Activated CD4-positive, alpha-beta T cell treated with anti-CD3 and anti-CD28 coated beads for 48 hours (primary cell): ENCODE results near the gene ARL15.
"Not testable (repeated sequence)": the region's sequence is repeated elsewhere in the genome, so short reads cannot be mapped to it uniquely, and the experiment has no call there.

Experiments
- DNase-seq: peaks from one replicate; pipeline ENCODE4 v3.0.0-alpha.2; 2020

Gene ARL15

GRCh38 chr5:54086191-54086590 is 224.2 kb downstream of the ARL15 start:
- DNase-seq, result no peak

GRCh38 chr5:54084696-54085095 is 225.7 kb downstream of the ARL15 start:
- DNase-seq, result no peak

GRCh38 chr5:54083851-54084250 is 226.5 kb downstream of the ARL15 start:
- no peak for DNase-seq

GRCh38 chr5:54083245-54083644 is 227.1 kb downstream of the ARL15 start:
- no peak for DNase-seq

- DNase-seq, result no peak
Observed at GRCh38 chr5:54081415-54081814, 229.0 kb downstream of the ARL15 start.

- DNase-seq, result no peak
Observed at GRCh38 chr5:54080831-54081230, 229.5 kb downstream of the ARL15 start.

GRCh38 chr5:54073735-54074134 is 236.6 kb downstream of the ARL15 start:
- DNase-seq, result no peak

- DNase-seq, result no peak
Observed at GRCh38 chr5:54073131-54073530, 237.2 kb downstream of the ARL15 start.

GRCh38 chr5:54066433-54066832 is 243.9 kb downstream of the ARL15 start:
- DNase-seq, result no peak

- DNase-seq, result no peak
Observed at GRCh38 chr5:54063817-54064216, 246.6 kb downstream of the ARL15 start.

- DNase-seq, result no peak
Observed at GRCh38 chr5:54062958-54063357, 247.4 kb downstream of the ARL15 start.

- DNase-seq, result not testable (repeated sequence)
Observed at GRCh38 chr5:54060919-54061318, 249.5 kb downstream of the ARL15 start.

GRCh38 chr5:54049963-54050362 is 260.4 kb downstream of the ARL15 start:
- no peak for DNase-seq

GRCh38 chr5:54049144-54049543 is 261.2 kb downstream of the ARL15 start:
- DNase-seq, result no peak

GRCh38 chr5:54045077-54045792 is 265.1 kb downstream of the ARL15 start:
- DNase-seq, result no peak

GRCh38 chr5:54044276-54044675 is 266.1 kb downstream of the ARL15 start:
- not testable (repeated sequence) for DNase-seq

GRCh38 chr5:54040804-54041203 is 269.6 kb downstream of the ARL15 start:
- no peak for DNase-seq

GRCh38 chr5:54040018-54040417 is 270.4 kb downstream of the ARL15 start:
- DNase-seq, result no peak

- DNase-seq, result no peak
Observed at GRCh38 chr5:54037205-54037604, 273.2 kb downstream of the ARL15 start.

GRCh38 chr5:54030981-54031380 is 279.4 kb downstream of the ARL15 start:
- DNase-seq, result no peak

- no peak for DNase-seq
Observed at GRCh38 chr5:54024466-54024865, 285.9 kb downstream of the ARL15 start.

- no peak for DNase-seq
Observed at GRCh38 chr5:54022223-54022622, 288.1 kb downstream of the ARL15 start.

- DNase-seq, result no peak
Observed at GRCh38 chr5:54021431-54022164, 288.8 kb downstream of the ARL15 start.

- no peak for DNase-seq
Observed at GRCh38 chr5:54018438-54018837, 291.9 kb downstream of the ARL15 start.

GRCh38 chr5:54017580-54017979 is 292.8 kb downstream of the ARL15 start:
- no peak for DNase-seq
